GM23338 (cell line): ENCODE results near the gene SELENON. TPM values are rescaled to one million over a fixed set of nuclear protein-coding genes. Genes with fewer than 3 reads are reported as not detected.

Source experiments
- ATAC-seq: fragments of 200-7000 bp; cut with Tn5 transposase; 3 replicates; pipeline ENCODE4 v1.9.1; 2020
- DNase-seq: peaks from one replicate; pipeline ENCODE4 v3.0.0-alpha.2; 2015; ENCODE audit warnings: low spot score
- H2AFZ ChIP-seq: fragments of 200-600 bp; sonication (generic); 2 replicates; pipeline ENCODE4 v1.8.0; 2016; ENCODE audit warnings: antibody characterized with exemption, mild to moderate bottlenecking, moderate library complexity
- H3F3A ChIP-seq: fragments of 200-600 bp; sonication (generic); replicated peaks from 2 replicates; pipeline ENCODE4 v1.8.0; 2017; ENCODE audit warnings: antibody characterized with exemption, mixed run types, low read depth
- H3K27ac ChIP-seq: fragments of 200-600 bp; sonication (generic); 2 replicates; pipeline ENCODE4 v1.6.1; 2016; ENCODE audit warnings: low read depth
- H3K27me3 ChIP-seq: fragments of 200-600 bp; sonication (generic); 2 replicates; pipeline ENCODE4 v1.8.0; 2016; ENCODE audit warnings: mild to moderate bottlenecking, mixed run types, moderate library complexity; ENCODE audit not compliant: insufficient read depth
- H3K36me3 ChIP-seq: fragments of 200-600 bp; sonication (generic); 2 replicates; pipeline ENCODE4 v1.8.0; 2016; ENCODE audit warnings: mild to moderate bottlenecking; ENCODE audit not compliant: insufficient read depth
- H3K4me1 ChIP-seq: fragments of 200-600 bp; sonication (generic); 2 replicates; pipeline ENCODE4 v1.8.0; 2016; ENCODE audit warnings: mild to moderate bottlenecking, moderate library complexity; ENCODE audit not compliant: insufficient read depth
- H3K4me2 ChIP-seq: fragments of 200-600 bp; sonication (generic); 2 replicates; pipeline ENCODE4 v1.7.1; 2017; ENCODE audit warnings: mixed run types
- H3K4me3 ChIP-seq: fragments of 200-600 bp; sonication (generic); 2 replicates; pipeline ENCODE4 v1.6.1; 2016; ENCODE audit warnings: mixed run types
- H3K79me2 ChIP-seq: fragments of 200-600 bp; sonication (generic); replicated peaks from 2 replicates; pipeline ENCODE4 v1.8.0; 2017; ENCODE audit warnings: mild to moderate bottlenecking; ENCODE audit not compliant: insufficient read depth
- H3K9me2 ChIP-seq: fragments of 200-600 bp; sonication (generic); 2 replicates; pipeline ENCODE4 v1.8.0; 2017; ENCODE audit not compliant: insufficient read depth
- H4K20me1 ChIP-seq: fragments of 200-600 bp; sonication (generic); replicated peaks from 2 replicates; pipeline ENCODE4 v1.8.0; 2017; ENCODE audit warnings: mild to moderate bottlenecking; ENCODE audit not compliant: insufficient read depth
- H3K27ac Mint-ChIP-seq: 2 replicates; pipeline ENCODE4 v1.8.0; 2020; ENCODE audit warnings: inconsistent platforms, mild to moderate bottlenecking, moderate library complexity, mixed read lengths
- H3K27me3 Mint-ChIP-seq: 3 replicates; pipeline ENCODE4 v1.8.0; 2022; ENCODE audit warnings: low read depth, mild to moderate bottlenecking, moderate library complexity, mixed read lengths, inconsistent platforms; ENCODE audit not compliant: insufficient read depth, poor library complexity
- H3K36me3 Mint-ChIP-seq: 3 replicates; pipeline ENCODE4 v1.8.0; 2021; ENCODE audit warnings: low read depth, mild to moderate bottlenecking, inconsistent platforms, moderate library complexity, mixed read lengths
- H3K4me1 Mint-ChIP-seq: 3 replicates; pipeline ENCODE4 v1.8.0; 2020; ENCODE audit warnings: mild to moderate bottlenecking, inconsistent platforms, mixed read lengths
- H3K4me3 Mint-ChIP-seq: 3 replicates; pipeline ENCODE4 v1.8.0; 2021; ENCODE audit warnings: moderate library complexity, mild to moderate bottlenecking, inconsistent platforms, mixed read lengths
- H3K9me3 Mint-ChIP-seq: 3 replicates; pipeline ENCODE4 v1.8.0; 2020; ENCODE audit warnings: moderate library complexity, mild to moderate bottlenecking, inconsistent platforms, mixed read lengths
- CREB1 ChIP-seq: fragments of 250-450 bp; sonication (Bioruptor Pico); IDR thresholded peaks from 2 replicates; pipeline ENCODE4 v1.5.0; 2020; ENCODE audit warnings: low read depth, mild to moderate bottlenecking, moderate library complexity
- CTCF ChIP-seq, 2 experiments: fragments of 200-600 bp in 1 of 2; sonication (generic) in 1 of 2; conservative IDR thresholded peaks; 2 replicates each; pipeline versions ENCODE4 v1.5.1 to v1.6.1; 2016 to 2017; ENCODE audit warnings: antibody characterized with exemption in 2 of 2, low read depth in 2 of 2, mild to moderate bottlenecking in 2 of 2, moderate library complexity in 1 of 2
- EZH2 ChIP-seq: fragments of 200-600 bp; sonication (generic); IDR thresholded peaks from one replicate; pipeline ENCODE4 v1.8.0; 2017; ENCODE audit warnings: antibody characterized with exemption, mild to moderate bottlenecking, low read depth; ENCODE audit not compliant: unreplicated experiment
- EZH2phosphoT487 ChIP-seq: fragments of 200-600 bp; sonication (generic); IDR thresholded peaks from one replicate; pipeline ENCODE4 v1.8.1; 2018; ENCODE audit warnings: antibody characterized with exemption; ENCODE audit not compliant: unreplicated experiment
- JUNB ChIP-seq: IDR thresholded peaks from one replicate; pipeline ENCODE4 v1.6.1; 2016; ENCODE audit warnings: antibody characterized with exemption; ENCODE audit not compliant: unreplicated experiment
- POLR2AphosphoS5 ChIP-seq: IDR thresholded peaks from 2 replicates; pipeline ENCODE4 v1.6.1; 2016; ENCODE audit warnings: antibody characterized with exemption, low read depth
- STAT1 ChIP-seq: IDR thresholded peaks from one replicate; pipeline ENCODE4 v1.6.1; 2016; ENCODE audit warnings: antibody characterized with exemption; ENCODE audit not compliant: unreplicated experiment
- ZNF114 ChIP-seq: fragments of 250-450 bp; sonication (Bioruptor Pico); IDR thresholded peaks from 2 replicates; pipeline ENCODE4 v1.5.0; 2020; ENCODE audit warnings: mild to moderate bottlenecking, moderate library complexity
- ZNF331 ChIP-seq: fragments of 250-450 bp; sonication (Bioruptor Pico); IDR thresholded peaks from 2 replicates; pipeline ENCODE4 v1.5.0; 2020; ENCODE audit warnings: low read depth, mild to moderate bottlenecking, moderate library complexity
- polyA plus RNA-seq: library from polyadenylated mRNA; unstranded; fragments of >200 nt; fragmentation: Nextera tagmentation; extraction: Ambion mirVana; gene quantifications from 2 replicates; pipeline ENCODE4 v1.2.1, GENCODE V29; 2016
- total RNA-seq: library from RNA; depleted of rRNA; stranded (reverse); fragments of >200 nt; shearing (Covaris generic); gene quantifications from 2 replicates; pipeline ENCODE4 v1.2.3, GENCODE V29; 2014
- TF ChIP-seq, protein P1 (sequence below): IDR thresholded peaks from one replicate; pipeline ENCODE4 v1.6.1; 2018; ENCODE audit warnings: antibody characterized with exemption; ENCODE audit not compliant: unreplicated experiment
- TF ChIP-seq, protein P2 (sequence below): IDR thresholded peaks from 2 replicates; pipeline ENCODE4 v1.6.1; 2016; ENCODE audit warnings: antibody characterized with exemption
- TF ChIP-seq, protein P3 (sequence below): fragments of 250-450 bp; sonication (Bioruptor Pico); IDR thresholded peaks from 2 replicates; pipeline ENCODE4 v1.5.0; 2020; ENCODE audit warnings: mild to moderate bottlenecking, moderate library complexity

Gene SELENON
- total and polyA plus RNA-seq, 2 experiments from 2014 or later = 17.9 to 93.2 TPM

- H3K4me1 Mint-ChIP-seq = peaks cover 5% of the 10 kb centered on the region; the same call in 2 of the 3 replicates
- no peak overlapping the region for H3K4me3 Mint-ChIP-seq
Observed at GRCh38 chr1:25808481-25809244, 8.7 kb downstream of the SELENON start.

More at GRCh38 chr1:25808481-25809244, 8.7 kb downstream of the SELENON start:
- TF ChIP-seq, protein P1, sequence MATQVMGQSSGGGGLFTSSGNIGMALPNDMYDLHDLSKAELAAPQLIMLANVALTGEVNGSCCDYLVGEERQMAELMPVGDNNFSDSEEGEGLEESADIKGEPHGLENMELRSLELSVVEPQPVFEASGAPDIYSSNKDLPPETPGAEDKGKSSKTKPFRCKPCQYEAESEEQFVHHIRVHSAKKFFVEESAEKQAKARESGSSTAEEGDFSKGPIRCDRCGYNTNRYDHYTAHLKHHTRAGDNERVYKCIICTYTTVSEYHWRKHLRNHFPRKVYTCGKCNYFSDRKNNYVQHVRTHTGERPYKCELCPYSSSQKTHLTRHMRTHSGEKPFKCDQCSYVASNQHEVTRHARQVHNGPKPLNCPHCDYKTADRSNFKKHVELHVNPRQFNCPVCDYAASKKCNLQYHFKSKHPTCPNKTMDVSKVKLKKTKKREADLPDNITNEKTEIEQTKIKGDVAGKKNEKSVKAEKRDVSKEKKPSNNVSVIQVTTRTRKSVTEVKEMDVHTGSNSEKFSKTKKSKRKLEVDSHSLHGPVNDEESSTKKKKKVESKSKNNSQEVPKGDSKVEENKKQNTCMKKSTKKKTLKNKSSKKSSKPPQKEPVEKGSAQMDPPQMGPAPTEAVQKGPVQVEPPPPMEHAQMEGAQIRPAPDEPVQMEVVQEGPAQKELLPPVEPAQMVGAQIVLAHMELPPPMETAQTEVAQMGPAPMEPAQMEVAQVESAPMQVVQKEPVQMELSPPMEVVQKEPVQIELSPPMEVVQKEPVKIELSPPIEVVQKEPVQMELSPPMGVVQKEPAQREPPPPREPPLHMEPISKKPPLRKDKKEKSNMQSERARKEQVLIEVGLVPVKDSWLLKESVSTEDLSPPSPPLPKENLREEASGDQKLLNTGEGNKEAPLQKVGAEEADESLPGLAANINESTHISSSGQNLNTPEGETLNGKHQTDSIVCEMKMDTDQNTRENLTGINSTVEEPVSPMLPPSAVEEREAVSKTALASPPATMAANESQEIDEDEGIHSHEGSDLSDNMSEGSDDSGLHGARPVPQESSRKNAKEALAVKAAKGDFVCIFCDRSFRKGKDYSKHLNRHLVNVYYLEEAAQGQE = no peak
- TF ChIP-seq POLR2AphosphoS5 (no peak), ZNF114 (CRISPR knock-in tag) (no peak), CTCF (conservative IDR thresholded peaks at IDR 0.05; ENCODE audit: low read depth in 2 of 2) (no peak), STAT1 (no peak), EZH2 (no peak), JUNB (no peak), EZH2phosphoT487 (no peak), CREB1 (no peak), ZNF331 (CRISPR knock-in tag) (no peak)
- TF ChIP-seq, protein P2, sequence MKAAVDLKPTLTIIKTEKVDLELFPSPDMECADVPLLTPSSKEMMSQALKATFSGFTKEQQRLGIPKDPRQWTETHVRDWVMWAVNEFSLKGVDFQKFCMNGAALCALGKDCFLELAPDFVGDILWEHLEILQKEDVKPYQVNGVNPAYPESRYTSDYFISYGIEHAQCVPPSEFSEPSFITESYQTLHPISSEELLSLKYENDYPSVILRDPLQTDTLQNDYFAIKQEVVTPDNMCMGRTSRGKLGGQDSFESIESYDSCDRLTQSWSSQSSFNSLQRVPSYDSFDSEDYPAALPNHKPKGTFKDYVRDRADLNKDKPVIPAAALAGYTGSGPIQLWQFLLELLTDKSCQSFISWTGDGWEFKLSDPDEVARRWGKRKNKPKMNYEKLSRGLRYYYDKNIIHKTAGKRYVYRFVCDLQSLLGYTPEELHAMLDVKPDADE = no peak
- TF ChIP-seq, protein P3, sequence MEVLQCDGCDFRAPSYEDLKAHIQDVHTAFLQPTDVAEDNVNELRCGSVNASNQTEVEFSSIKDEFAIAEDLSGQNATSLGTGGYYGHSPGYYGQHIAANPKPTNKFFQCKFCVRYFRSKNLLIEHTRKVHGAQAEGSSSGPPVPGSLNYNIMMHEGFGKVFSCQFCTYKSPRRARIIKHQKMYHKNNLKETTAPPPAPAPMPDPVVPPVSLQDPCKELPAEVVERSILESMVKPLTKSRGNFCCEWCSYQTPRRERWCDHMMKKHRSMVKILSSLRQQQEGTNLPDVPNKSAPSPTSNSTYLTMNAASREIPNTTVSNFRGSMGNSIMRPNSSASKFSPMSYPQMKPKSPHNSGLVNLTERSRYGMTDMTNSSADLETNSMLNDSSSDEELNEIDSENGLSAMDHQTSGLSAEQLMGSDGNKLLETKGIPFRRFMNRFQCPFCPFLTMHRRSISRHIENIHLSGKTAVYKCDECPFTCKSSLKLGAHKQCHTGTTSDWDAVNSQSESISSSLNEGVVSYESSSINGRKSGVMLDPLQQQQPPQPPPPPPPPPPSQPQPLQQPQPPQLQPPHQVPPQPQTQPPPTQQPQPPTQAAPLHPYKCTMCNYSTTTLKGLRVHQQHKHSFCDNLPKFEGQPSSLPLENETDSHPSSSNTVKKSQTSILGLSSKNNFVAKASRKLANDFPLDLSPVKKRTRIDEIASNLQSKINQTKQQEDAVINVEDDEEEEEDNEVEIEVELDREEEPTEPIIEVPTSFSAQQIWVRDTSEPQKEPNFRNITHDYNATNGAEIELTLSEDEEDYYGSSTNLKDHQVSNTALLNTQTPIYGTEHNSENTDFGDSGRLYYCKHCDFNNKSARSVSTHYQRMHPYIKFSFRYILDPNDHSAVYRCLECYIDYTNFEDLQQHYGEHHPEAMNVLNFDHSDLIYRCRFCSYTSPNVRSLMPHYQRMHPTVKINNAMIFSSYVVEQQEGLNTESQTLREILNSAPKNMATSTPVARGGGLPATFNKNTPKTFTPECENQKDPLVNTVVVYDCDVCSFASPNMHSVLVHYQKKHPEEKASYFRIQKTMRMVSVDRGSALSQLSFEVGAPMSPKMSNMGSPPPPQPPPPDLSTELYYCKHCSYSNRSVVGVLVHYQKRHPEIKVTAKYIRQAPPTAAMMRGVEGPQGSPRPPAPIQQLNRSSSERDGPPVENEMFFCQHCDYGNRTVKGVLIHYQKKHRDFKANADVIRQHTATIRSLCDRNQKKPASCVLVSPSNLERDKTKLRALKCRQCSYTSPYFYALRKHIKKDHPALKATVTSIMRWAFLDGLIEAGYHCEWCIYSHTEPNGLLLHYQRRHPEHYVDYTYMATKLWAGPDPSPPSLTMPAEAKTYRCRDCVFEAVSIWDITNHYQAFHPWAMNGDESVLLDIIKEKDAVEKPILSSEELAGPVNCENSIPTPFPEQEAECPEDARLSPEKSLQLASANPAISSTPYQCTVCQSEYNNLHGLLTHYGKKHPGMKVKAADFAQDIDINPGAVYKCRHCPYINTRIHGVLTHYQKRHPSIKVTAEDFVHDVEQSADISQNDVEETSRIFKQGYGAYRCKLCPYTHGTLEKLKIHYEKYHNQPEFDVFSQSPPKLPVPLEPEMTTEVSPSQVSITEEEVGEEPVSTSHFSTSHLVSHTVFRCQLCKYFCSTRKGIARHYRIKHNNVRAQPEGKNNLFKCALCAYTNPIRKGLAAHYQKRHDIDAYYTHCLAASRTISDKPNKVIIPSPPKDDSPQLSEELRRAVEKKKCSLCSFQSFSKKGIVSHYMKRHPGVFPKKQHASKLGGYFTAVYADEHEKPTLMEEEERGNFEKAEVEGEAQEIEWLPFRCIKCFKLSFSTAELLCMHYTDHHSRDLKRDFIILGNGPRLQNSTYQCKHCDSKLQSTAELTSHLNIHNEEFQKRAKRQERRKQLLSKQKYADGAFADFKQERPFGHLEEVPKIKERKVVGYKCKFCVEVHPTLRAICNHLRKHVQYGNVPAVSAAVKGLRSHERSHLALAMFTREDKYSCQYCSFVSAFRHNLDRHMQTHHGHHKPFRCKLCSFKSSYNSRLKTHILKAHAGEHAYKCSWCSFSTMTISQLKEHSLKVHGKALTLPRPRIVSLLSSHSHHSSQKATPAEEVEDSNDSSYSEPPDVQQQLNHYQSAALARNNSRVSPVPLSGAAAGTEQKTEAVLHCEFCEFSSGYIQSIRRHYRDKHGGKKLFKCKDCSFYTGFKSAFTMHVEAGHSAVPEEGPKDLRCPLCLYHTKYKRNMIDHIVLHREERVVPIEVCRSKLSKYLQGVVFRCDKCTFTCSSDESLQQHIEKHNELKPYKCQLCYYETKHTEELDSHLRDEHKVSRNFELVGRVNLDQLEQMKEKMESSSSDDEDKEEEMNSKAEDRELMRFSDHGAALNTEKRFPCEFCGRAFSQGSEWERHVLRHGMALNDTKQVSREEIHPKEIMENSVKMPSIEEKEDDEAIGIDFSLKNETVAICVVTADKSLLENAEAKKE (CRISPR knock-in tag) = no peak
- Mint-ChIP-seq H3K27me3 (peaks cover 9% of the 10 kb centered on the region), H3K9me3 (no peaks in the 10 kb centered on the region), H3K36me3 (peaks cover 18% of the 10 kb centered on the region), H3K27ac (no peak overlapping the region)
- Histone ChIP-seq H3K9me2 (no peaks in the 10 kb centered on the region), H3K4me1 (peaks cover 5% of the 10 kb centered on the region; the same call in 1 of the 2 replicates), H3K4me3 (no peak overlapping the region), H2AFZ (no peak overlapping the region), H3K36me3 (no peaks in the 10 kb centered on the region), H3K27ac (no peak overlapping the region), H3K79me2 (no peaks in the 10 kb centered on the region; the same call in 1 of the 2 replicates), H4K20me1 (no peaks in the 10 kb centered on the region), H3F3A (no peaks in the 10 kb centered on the region; the same call in 1 of the 2 replicates), H3K27me3 (no peaks in the 10 kb centered on the region), H3K4me2 (no peak overlapping the region)
- DNase-seq (no peak), ATAC-seq (no peak)
